ENCODE results near the gene CYB5D1.

The CYB5D1 gene

DNA sequence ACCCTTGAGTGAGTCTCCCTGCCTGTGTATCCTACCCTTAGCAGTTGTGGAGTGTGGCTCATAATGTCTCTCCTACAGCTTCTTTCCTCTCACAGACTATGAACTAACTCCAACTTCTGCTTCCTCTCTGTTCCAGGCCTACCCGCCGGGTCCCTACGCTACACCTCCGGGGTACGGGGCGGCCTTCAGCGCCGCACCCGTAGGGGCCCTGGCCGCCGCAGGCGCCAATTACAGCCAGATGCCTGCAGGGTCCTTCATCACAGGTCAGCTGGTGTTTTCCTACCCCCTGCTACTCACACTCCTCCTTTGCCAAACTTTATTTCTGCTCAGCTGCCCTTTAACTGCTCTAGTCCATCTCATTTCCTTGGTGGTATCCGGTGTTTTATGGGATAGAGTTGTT, 52.9 kb downstream of the CYB5D1 start:
- TF ChIP-seq ZNF565 (CRISPR knock-in tag; conservative IDR thresholded peaks at IDR 0.05; ENCODE audit: low read depth) (no peak), ZNF8 (CRISPR knock-in tag; IDR thresholded peaks at IDR 0.05) (no peak), ZFP3 (CRISPR knock-in tag; IDR thresholded peaks at IDR 0.05) (no peak), ZNF70 (CRISPR knock-in tag; IDR thresholded peaks at IDR 0.05) (no peak), ESRRG (CRISPR knock-in tag; IDR thresholded peaks at IDR 0.05) (no peak)
- TF ChIP-seq, protein P1, sequence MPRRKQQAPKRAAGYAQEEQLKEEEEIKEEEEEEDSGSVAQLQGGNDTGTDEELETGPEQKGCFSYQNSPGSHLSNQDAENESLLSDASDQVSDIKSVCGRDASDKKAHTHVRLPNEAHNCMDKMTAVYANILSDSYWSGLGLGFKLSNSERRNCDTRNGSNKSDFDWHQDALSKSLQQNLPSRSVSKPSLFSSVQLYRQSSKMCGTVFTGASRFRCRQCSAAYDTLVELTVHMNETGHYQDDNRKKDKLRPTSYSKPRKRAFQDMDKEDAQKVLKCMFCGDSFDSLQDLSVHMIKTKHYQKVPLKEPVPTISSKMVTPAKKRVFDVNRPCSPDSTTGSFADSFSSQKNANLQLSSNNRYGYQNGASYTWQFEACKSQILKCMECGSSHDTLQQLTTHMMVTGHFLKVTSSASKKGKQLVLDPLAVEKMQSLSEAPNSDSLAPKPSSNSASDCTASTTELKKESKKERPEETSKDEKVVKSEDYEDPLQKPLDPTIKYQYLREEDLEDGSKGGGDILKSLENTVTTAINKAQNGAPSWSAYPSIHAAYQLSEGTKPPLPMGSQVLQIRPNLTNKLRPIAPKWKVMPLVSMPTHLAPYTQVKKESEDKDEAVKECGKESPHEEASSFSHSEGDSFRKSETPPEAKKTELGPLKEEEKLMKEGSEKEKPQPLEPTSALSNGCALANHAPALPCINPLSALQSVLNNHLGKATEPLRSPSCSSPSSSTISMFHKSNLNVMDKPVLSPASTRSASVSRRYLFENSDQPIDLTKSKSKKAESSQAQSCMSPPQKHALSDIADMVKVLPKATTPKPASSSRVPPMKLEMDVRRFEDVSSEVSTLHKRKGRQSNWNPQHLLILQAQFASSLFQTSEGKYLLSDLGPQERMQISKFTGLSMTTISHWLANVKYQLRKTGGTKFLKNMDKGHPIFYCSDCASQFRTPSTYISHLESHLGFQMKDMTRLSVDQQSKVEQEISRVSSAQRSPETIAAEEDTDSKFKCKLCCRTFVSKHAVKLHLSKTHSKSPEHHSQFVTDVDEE (CRISPR knock-in tag; IDR thresholded peaks at IDR 0.05) = no peak

DNA sequence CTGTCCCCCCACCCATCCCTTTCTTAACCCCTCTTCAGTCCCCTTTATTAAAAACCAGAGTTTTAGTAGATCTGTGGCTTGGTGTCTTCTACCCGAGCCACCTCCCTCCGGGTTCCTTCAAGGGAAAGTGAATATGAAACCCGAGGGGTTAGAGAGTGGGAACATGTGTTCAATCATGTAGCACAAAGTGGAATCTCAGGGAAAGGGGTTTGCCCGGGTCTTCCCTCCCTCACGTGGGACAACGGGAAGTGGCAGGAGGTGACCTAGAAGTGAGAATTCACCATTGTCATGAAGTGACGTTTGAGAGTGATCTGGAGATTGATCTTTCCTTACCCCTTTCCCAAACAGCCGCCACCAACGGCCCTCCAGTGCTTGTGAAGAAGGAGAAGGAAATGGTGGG, 53.3 kb downstream of the CYB5D1 start:
- TF ChIP-seq TOX (CRISPR knock-in tag; IDR thresholded peaks at IDR 0.05; ENCODE audit: borderline replicate concordance) = no peak
- no peak for TF ChIP-seq ZNF70 (CRISPR knock-in tag; IDR thresholded peaks at IDR 0.05)
- TF ChIP-seq BACH2 (CRISPR knock-in tag; IDR thresholded peaks at IDR 0.05; ENCODE audit: borderline replicate concordance) = no peak
- TF ChIP-seq ZC3H10 (CRISPR knock-in tag; IDR thresholded peaks at IDR 0.05) = no peak
- TF ChIP-seq ARNTL (CRISPR knock-in tag; IDR thresholded peaks at IDR 0.05; ENCODE audit: borderline replicate concordance, low read depth) = no peak
- no peak for TF ChIP-seq GLIS3 (CRISPR knock-in tag; IDR thresholded peaks at IDR 0.05)
- ATAC-seq = no peak

More for the DNA sequence above, 52.9 kb downstream of the CYB5D1 start:
- ATAC-seq = no peak

Measured in SK-N-SH treated with all-trans-retinoic acid at 6 μM for 48 hours (cell line).